Activated T-cell treated with anti-CD3 and anti-CD28 coated beads for 1 hour (primary cell): ENCODE results near the gene AGFG2.

Experiments used
- DNase-seq: peaks from one replicate; pipeline ENCODE4 v3.0.0-alpha.2; 2020; ENCODE audit warnings: low read depth

AGFG2 gene

GRCh38 chr7:100585511-100586265 lies 46.7 kb downstream of the AGFG2 start, which contains the start of gene LRCH4:
Gene LRCH4 (minus strand): TSS chr7:100586129. CDS start chr7:100586100, 29 bp downstream.
- DNase-seq = peak; percentile 51

GRCh38 chr7:100586266-100587025 lies 47.4 kb downstream of the AGFG2 start, which contains the start of gene FBXO24:
Gene FBXO24 (plus strand): TSS chr7:100586328. CDS start chr7:100586626, 298 bp downstream.
- DNase-seq = peak; percentile 98

GRCh38 chr7:100588438-100588837 lies 49.4 kb downstream of the AGFG2 start:
- no peak for DNase-seq

- no peak for DNase-seq
These were observed 50.4 kb downstream of the AGFG2 start for GRCh38 chr7:100589341-100589947.

- no peak for DNase-seq
These were observed 51.2 kb downstream of the AGFG2 start for GRCh38 chr7:100590077-100590737.

- DNase-seq = no peak
These were observed 52.6 kb downstream of the AGFG2 start for GRCh38 chr7:100591596-100591995.

- DNase-seq = no peak
These were observed 56.2 kb downstream of the AGFG2 start for GRCh38 chr7:100595188-100595587.

- DNase-seq = no peak
These were observed 59.4 kb downstream of the AGFG2 start for GRCh38 chr7:100598425-100598824.

- DNase-seq = no peak
These were observed 61.1 kb downstream of the AGFG2 start for GRCh38 chr7:100599911-100600729.

- DNase-seq = no peak
These were observed 61.7 kb downstream of the AGFG2 start for GRCh38 chr7:100600730-100601038.

- DNase-seq = no peak
These were observed 64.1 kb downstream of the AGFG2 start for GRCh38 chr7:100602889-100603725.

GRCh38 chr7:100603726-100604027 lies 64.7 kb downstream of the AGFG2 start:
- no peak for DNase-seq

GRCh38 chr7:100604028-100604975 lies 65.3 kb downstream of the AGFG2 start:
- DNase-seq = peak; percentile 63

GRCh38 chr7:100604976-100605911 lies 66.2 kb downstream of the AGFG2 start:
- no peak for DNase-seq

GRCh38 chr7:100606313-100606712 lies 67.3 kb downstream of the AGFG2 start:
- no peak for DNase-seq

- no peak for DNase-seq
These were observed 68.1 kb downstream of the AGFG2 start for GRCh38 chr7:100607111-100607510.

GRCh38 chr7:100609958-100610357 lies 71.0 kb downstream of the AGFG2 start:
- no peak for DNase-seq

- peak; percentile 98 for DNase-seq
These were observed 73.2 kb downstream of the AGFG2 start, which contains the start of gene MOSPD3 for GRCh38 chr7:100611983-100612729. Gene MOSPD3 (plus strand): TSS chr7:100612540. CDS start chr7:100612792, 252 bp downstream.
